ENCODE measurements around the gene KCNIP4.

KCNIP4 gene

GRCh38 chr4:21768349-21769310 lies 179.9 kb downstream of the KCNIP4 start:
- in situ Hi-C loops (cut with MboI; ENCODE audit: low sequenced_read_pairs) = no loop called here

DNA sequence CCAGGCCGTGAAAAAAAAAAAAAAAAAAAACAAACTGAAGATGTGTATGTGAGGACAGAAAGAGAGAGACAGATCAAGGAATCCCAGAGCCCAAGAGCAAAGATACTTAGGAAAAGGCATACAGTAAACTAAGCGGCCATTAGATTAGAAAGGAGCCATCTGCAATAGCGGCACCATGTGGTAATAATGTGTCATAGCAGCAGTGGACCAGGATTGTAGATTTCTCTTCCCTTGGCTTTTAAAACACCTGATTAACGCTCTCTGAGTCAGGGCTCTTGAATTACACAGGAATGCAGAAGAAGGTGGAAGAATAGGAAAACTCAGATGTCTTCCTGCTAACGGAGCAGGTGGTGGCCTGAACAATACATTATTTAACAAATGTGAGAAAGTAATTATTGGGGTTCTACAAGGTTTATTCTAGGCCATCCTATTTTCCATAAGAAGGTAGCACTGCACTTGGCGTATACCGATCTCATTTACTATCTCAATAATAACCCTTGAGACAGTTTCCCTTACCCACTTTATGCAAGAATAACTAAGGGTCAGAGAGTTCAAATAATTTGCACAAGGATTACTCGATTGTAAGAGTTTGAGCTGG lies 182.7 kb downstream of the KCNIP4 start:
- in situ Hi-C loops (cut with MboI; ENCODE audit: low sequenced_read_pairs) = no loop called here

GRCh38 chr4:21763855-21764254 lies 184.7 kb downstream of the KCNIP4 start:
- in situ Hi-C loops (cut with MboI; ENCODE audit: low sequenced_read_pairs) = no loop called here

GRCh38 chr4:21757248-21757647 lies 191.3 kb downstream of the KCNIP4 start:
- in situ Hi-C loops (cut with MboI; ENCODE audit: low sequenced_read_pairs) = no loop called here

- in situ Hi-C loops (cut with MboI; ENCODE audit: low sequenced_read_pairs) = no loop called here
These were observed 195.3 kb downstream of the KCNIP4 start for GRCh38 chr4:21753084-21753760.

- in situ Hi-C loops (cut with MboI; ENCODE audit: low sequenced_read_pairs) = no loop called here
These were observed 196.0 kb downstream of the KCNIP4 start for GRCh38 chr4:21752616-21753015.

DNA sequence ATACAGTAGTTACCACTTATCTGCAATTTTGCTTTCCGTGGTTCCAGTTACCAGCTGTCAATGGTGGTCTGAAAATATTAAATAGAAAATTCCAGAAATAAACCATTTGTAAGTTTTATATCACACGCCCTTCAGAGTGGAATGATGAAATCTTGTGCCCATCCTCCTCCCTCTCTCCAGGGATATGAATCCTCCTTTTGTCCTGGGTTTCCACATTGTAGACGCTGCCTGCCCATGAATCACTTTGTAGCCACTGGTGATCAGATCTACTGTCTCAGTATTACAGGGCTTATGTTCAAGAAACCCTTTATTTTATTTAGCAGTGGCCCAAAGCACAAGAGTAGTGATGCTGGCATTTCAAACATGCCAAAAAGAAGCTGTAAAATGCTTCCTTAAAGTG lies 198.6 kb downstream of the KCNIP4 start:
- in situ Hi-C loops (cut with MboI; ENCODE audit: low sequenced_read_pairs) = no loop called here

- in situ Hi-C loops (cut with MboI; ENCODE audit: low sequenced_read_pairs) = no loop called here
These were observed 199.2 kb downstream of the KCNIP4 start for GRCh38 chr4:21749412-21749811.

DNA sequence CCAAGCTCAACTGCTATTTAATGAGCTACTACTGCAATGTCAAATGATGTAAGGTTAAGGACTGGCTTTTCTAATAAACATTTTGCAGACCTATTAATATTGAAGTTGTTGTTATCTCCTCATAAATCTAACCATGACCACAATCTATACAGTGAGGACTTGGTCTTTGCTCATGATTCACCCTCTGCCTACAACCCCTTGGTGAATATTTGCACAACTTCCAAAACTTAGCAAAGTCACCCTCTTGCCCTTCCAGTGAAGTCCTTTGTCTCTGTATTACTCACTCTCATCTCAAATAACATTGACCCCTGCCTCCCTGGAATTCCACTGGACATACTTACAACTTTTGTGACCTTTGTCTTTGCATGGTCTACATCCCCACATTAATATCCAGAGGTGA lies 204.5 kb downstream of the KCNIP4 start:
- in situ Hi-C loops (cut with MboI; ENCODE audit: low sequenced_read_pairs) = no loop called here

DNA sequence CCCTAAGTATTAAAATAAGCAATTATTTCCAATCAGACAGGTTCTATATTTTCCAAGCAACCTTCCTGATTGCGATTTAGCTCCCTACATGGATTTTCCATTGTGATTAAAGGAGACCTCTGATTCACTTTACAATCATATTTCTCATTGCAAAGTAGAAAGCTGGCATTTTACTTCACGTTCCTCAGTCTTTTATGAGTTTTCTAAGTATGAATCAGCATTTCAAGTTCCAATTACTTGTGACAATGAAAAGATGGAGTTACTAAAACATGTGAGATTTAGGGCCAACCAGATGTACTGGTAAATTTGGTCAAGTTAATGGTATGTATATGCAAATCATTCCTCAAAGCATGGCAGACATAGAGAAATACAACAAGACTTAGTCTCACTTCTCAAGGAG lies 206.2 kb downstream of the KCNIP4 start:
- in situ Hi-C loops (cut with MboI; ENCODE audit: low sequenced_read_pairs) = no loop called here

- in situ Hi-C loops (cut with MboI; ENCODE audit: low sequenced_read_pairs) = no loop called here
These were observed 209.8 kb downstream of the KCNIP4 start for GRCh38 chr4:21738821-21739220.

- in situ Hi-C loops (cut with MboI; ENCODE audit: low sequenced_read_pairs) = no loop called here
These were observed 212.7 kb downstream of the KCNIP4 start for GRCh38 chr4:21735866-21736265.

DNA sequence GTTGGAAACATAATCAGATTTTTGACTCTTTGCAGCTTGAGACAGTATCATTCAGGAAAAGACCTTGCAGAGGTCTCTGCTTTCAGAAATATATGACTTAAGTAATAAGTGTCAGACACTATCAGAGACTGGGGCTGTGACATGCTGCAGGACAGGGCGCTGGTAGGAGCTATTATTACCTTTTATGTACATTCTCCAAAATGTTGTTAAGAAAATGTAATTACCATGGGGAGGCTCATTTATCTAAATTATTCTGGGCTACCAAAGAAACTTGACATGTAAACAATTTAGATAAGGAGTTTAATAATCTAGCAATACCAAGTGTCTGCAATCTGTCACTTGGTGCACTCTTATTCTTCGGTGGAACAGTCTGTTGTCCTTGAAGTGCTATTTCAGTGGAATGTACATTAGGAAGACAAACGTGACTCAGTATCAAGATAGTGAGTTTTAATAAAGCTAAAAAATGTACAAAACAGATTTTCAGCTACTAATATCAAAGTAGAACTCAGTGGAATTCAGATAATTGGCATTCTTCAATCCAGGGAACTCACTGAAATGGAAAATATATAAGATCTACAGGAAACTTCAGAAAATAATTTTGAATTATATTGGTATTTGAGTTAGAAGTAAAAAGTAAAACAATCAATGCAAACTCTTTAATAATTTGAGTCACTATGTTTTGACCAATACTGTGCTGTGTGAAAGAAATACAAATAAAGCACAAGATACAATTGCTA lies 214.5 kb downstream of the KCNIP4 start:
- in situ Hi-C loops (cut with MboI; ENCODE audit: low sequenced_read_pairs) = no loop called here

- in situ Hi-C loops (cut with MboI; ENCODE audit: low sequenced_read_pairs) = no loop called here
These were observed 220.3 kb downstream of the KCNIP4 start for GRCh38 chr4:21728304-21728703.

- in situ Hi-C loops (cut with MboI; ENCODE audit: low sequenced_read_pairs) = no loop called here
These were observed 222.2 kb downstream of the KCNIP4 start for GRCh38 chr4:21726255-21726815.

- in situ Hi-C loops (cut with MboI; ENCODE audit: low sequenced_read_pairs) = no loop called here
These were observed 226.3 kb downstream of the KCNIP4 start for GRCh38 chr4:21722157-21722839.

GRCh38 chr4:21716531-21716930 lies 232.0 kb downstream of the KCNIP4 start:
- in situ Hi-C loops (cut with MboI; ENCODE audit: low sequenced_read_pairs) = no loop called here

DNA sequence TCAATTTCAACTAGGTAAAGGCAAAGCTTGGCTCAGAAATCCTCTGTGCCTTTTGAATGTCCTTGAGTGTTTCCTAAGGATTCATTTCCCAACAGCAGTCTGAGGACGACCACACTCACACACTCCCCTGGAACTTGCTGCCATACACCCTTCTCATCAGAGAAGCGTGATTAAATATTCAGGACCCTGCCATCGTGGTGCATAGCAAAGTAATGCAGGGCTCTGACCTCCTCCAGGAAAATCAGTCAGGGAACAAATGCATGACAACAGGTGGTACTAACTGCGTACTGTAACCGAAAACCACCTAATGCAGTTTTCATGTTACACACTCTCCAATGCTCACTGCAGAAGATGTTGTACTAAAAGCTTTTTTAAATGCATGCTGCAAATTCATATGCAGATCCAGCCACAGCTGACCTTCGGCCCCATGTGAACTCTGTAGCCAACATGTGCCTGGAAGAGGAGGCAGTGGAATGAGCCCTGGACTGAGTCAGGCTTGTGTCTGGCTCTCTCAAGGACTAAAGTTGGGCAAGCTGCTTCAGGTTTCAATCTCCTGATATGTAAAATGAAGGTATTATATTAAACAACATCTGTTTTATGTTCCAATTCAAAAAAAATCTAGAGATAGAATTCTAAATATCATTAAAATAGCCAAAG lies 238.3 kb downstream of the KCNIP4 start:
- in situ Hi-C loops (cut with MboI; ENCODE audit: low sequenced_read_pairs) = no loop called here

- in situ Hi-C loops (cut with MboI; ENCODE audit: low sequenced_read_pairs) = no loop called here
These were observed 238.8 kb downstream of the KCNIP4 start for GRCh38 chr4:21709761-21710160.

DNA sequence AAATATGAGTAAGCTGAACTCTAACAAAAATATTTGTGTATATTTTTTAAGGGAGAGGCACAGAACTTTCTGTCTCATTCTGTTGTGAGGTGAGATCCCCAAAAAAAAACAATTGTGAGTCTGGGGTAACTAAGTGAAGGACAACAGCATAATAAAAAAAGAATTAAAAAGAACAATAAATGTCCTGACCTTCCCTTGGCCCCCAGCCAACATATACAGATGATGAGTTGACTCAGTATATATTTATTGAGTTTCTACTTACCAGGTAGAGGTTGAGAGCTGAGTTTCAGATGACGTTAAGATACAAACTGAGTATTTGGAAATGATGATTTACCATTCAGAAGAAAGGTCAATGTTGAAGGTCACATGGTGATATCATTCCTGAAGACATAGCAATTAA lies 239.5 kb downstream of the KCNIP4 start:
- in situ Hi-C loops (cut with MboI; ENCODE audit: low sequenced_read_pairs) = no loop called here
